ENCODE results near the gene PNPLA7.

PNPLA7 gene

DNA sequence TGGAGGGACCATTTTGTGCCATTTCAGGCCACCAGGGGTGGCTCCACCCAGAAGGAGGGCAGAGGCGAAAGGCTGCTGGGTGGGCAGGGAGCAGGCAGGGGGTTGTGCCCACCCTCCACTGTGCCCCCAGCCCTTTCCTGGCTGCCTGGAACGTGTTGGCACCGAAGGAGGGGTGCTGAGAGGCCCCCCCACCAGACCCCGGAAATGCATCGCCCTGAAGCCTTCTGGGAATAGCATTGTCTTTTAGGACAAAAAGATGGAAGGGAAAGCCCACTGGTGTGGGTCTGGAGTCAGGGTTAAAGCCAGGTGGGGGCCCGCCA lies 121.9 kb downstream of the PNPLA7 start:
- Histone ChIP-seq H3K4me1 (ENCODE audit: control insufficient read depth, insufficient read depth, low read length, poor library complexity, severe bottlenecking) (peaks cover 6% of the 10 kb centered on the region), H3K9me3 (ENCODE audit: control insufficient read depth, low read length) (no peaks in the 10 kb centered on the region), H3K4me3 (ENCODE audit: insufficient read depth, low read depth, low read length, poor library complexity, severe bottlenecking) (no peak overlapping the region), H3K27me3 (replicated peaks; ENCODE audit: control insufficient read depth, insufficient read depth, low read length, poor library complexity, severe bottlenecking) (no peaks in the 10 kb centered on the region), H3K36me3 (ENCODE audit: control insufficient read depth, insufficient read depth, low read length) (no peaks in the 10 kb centered on the region), H3K27ac (ENCODE audit: insufficient read depth, low read length, poor library complexity, severe bottlenecking) (no peak overlapping the region)
- DNase-seq = no peak

DNA sequence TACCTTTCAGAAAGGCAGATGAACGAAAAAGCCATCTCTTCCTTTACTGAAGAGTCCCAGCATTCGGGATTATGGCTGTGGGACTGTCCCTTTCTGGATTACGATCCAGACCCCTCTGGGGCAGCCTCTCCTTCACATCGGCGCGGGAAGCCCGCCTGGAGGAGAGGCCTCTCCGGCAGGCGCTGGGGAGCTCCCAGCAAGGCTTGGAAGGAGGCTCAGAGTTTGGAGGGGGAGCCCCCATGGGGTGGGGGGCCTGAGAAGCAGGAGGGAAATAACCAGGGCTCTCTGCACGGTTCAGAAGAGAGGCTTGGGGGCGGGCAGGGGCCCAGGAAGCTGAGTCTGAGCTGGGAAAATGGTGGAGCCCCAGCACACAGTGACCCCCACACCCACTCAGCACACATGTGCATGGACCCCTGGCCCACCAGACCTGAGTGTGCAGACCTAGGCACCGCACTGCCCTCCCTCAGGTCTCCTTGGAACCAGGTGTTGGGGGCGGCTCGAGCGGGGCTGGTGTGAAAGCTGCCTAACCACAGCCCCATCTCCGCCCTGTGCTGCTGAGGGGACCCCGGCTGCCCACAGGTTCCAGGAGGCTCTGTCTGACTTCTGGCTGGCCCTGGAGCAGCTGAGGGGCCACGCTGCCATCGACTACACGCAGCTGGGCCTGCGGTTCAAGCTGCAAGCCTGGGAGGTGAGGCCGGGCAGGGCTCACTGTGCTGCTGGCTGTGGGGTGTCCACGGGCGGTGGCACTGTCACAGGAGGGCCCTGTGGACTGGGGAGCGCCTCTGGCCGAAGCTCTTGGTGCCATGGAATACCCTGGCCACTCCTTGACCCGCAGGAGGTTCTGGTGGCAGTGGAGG lies 122.5 kb downstream of the PNPLA7 start:
- Histone ChIP-seq H3K4me3 (ENCODE audit: insufficient read depth, low read depth, low read length, poor library complexity, severe bottlenecking) (no peak overlapping the region), H3K36me3 (ENCODE audit: control insufficient read depth, insufficient read depth, low read length) (no peaks in the 10 kb centered on the region), H3K27ac (ENCODE audit: insufficient read depth, low read length, poor library complexity, severe bottlenecking) (no peak overlapping the region), H3K4me1 (ENCODE audit: control insufficient read depth, insufficient read depth, low read length, poor library complexity, severe bottlenecking) (peaks cover 6% of the 10 kb centered on the region), H3K27me3 (replicated peaks; ENCODE audit: control insufficient read depth, insufficient read depth, low read length, poor library complexity, severe bottlenecking) (no peaks in the 10 kb centered on the region), H3K9me3 (ENCODE audit: control insufficient read depth, low read length) (no peaks in the 10 kb centered on the region)
- no peak for DNase-seq

DNA sequence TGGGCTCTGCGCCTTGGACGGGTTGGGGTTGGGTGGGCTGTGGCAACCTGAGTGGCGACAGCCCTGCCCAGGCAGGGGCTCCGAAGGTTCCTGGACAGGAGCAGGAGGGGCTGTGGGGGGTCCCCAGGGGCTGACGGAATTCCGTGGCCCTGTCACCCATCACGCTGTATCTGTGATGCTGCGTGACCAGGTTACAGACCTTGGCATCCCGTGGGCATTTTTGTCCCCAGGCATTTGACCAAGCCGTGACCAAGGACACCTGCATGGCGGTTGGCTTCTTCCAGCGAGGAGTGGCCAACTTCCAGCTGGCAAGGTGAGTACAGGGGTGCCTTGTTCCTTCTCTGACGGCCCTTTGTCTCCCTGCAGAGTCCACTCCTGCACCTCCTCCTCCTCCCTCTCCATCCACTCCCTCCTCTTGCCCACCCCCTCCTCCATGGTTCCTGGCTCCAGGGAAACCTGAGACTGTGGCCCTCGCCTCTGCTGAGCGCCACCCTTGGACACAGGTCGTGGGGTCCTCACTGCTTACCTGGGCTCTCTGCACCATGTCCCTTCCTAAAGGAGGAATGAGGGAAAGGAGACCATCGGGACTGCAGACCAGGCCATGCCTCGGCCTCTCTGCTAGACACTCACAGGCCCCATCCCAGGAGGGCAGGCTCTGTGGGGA lies 124.1 kb downstream of the PNPLA7 start:
- Histone ChIP-seq H3K27ac (ENCODE audit: insufficient read depth, low read length, poor library complexity, severe bottlenecking) (no peak overlapping the region), H3K9me3 (ENCODE audit: control insufficient read depth, low read length) (no peaks in the 10 kb centered on the region), H3K4me3 (ENCODE audit: insufficient read depth, low read depth, low read length, poor library complexity, severe bottlenecking) (no peak overlapping the region), H3K36me3 (ENCODE audit: control insufficient read depth, insufficient read depth, low read length) (no peaks in the 10 kb centered on the region), H3K27me3 (replicated peaks; ENCODE audit: control insufficient read depth, insufficient read depth, low read length, poor library complexity, severe bottlenecking) (no peaks in the 10 kb centered on the region), H3K4me1 (ENCODE audit: control insufficient read depth, insufficient read depth, low read length, poor library complexity, severe bottlenecking) (peaks cover 12% of the 10 kb centered on the region)
- no peak for DNase-seq

DNA sequence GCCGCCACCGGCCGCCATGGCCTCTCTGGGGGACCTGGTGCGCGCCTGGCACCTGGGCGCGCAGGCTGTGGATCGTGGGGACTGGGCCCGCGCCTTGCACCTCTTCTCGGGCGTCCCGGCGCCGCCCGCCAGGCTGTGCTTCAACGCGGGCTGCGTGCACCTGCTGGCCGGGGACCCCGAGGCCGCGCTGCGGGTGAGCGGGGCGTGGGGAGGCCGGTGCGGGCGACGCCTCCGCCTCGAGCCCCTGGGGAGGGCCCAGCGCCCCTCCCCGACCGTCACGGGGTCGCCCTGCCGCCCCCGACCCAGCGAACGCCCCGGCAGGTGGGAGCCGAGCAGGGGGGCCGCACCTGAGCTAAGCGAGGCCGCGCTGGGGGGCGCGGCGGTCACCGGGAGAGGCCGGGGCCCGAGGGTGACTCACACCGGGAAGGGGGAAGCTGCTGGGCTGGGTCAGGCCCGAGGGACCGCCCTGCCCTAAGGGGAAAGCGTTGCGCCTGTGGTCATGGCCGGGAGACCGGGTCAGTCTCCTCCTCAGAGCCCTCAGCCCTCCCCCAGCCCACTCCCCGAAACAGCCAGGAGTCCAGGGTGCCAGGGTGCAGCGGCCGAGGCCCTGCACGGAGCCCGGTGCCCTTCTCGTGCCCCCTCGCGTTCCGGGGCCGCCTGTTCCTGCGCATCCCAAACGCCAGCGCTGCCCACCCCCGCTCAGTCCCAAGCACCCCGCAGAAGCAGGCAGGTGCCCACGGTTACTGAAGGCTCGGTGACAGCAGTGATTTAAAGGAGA lies 126.5 kb downstream of the PNPLA7 start:
- H3K9me3 ChIP-seq (ENCODE audit: control insufficient read depth, low read length) = no peaks in the 10 kb centered on the region
- DNase-seq = no peak
- peak overlapping the region; percentile 39 for H3K4me3 ChIP-seq (ENCODE audit: insufficient read depth, low read depth, low read length, poor library complexity, severe bottlenecking)

GRCh38 chr9:137422604-137423513 lies 127.3 kb downstream of the PNPLA7 start, which contains the start of the genes EXD3 and NOXA1:
EXD3 (minus strand) TSS chr9:137423162; CDS start chr9:137395357, 27,805 bp downstream.
NOXA1 (plus strand) TSS chr9:137423393; CDS start chr9:137423530, 137 bp downstream.
- peak; percentile 86 to 92 (median 91) for DNase-seq
- peak within 1 kb of the TSS; percentile 51 for H3K27ac ChIP-seq (ENCODE audit: insufficient read depth, low read length, poor library complexity, severe bottlenecking)
- H3K4me3 ChIP-seq (ENCODE audit: insufficient read depth, low read depth, low read length, poor library complexity, severe bottlenecking) = peak within 1 kb of the TSS; percentile 57
- peaks cover 12% of the 10 kb centered on the region for H3K4me1 ChIP-seq (ENCODE audit: control insufficient read depth, insufficient read depth, low read length, poor library complexity, severe bottlenecking)
- no peaks in the 10 kb centered on the region for H3K27me3 ChIP-seq (replicated peaks; ENCODE audit: control insufficient read depth, insufficient read depth, low read length, poor library complexity, severe bottlenecking)
- H3K36me3 ChIP-seq (ENCODE audit: control insufficient read depth, insufficient read depth, low read length) = no peaks in the 10 kb centered on the region
- no peaks in the 10 kb centered on the region for H3K9me3 ChIP-seq (ENCODE audit: control insufficient read depth, low read length)

More for the DNA sequence above, 126.5 kb downstream of the PNPLA7 start:
- Histone ChIP-seq H3K36me3 (ENCODE audit: control insufficient read depth, insufficient read depth, low read length) (no peaks in the 10 kb centered on the region), H3K27ac (ENCODE audit: insufficient read depth, low read length, poor library complexity, severe bottlenecking) (peak overlapping the region; percentile 51), H3K27me3 (replicated peaks; ENCODE audit: control insufficient read depth, insufficient read depth, low read length, poor library complexity, severe bottlenecking) (no peaks in the 10 kb centered on the region), H3K4me1 (ENCODE audit: control insufficient read depth, insufficient read depth, low read length, poor library complexity, severe bottlenecking) (peaks cover 12% of the 10 kb centered on the region)

- H3K4me3 ChIP-seq (ENCODE audit: insufficient read depth, low read depth, low read length, poor library complexity, severe bottlenecking) = peak overlapping the region; percentile 57
- no peaks in the 10 kb centered on the region for H3K27me3 ChIP-seq (replicated peaks; ENCODE audit: control insufficient read depth, insufficient read depth, low read length, poor library complexity, severe bottlenecking)
- peaks cover 12% of the 10 kb centered on the region for H3K4me1 ChIP-seq (ENCODE audit: control insufficient read depth, insufficient read depth, low read length, poor library complexity, severe bottlenecking)
- no peak overlapping the region for H3K27ac ChIP-seq (ENCODE audit: insufficient read depth, low read length, poor library complexity, severe bottlenecking)
- DNase-seq = no peak
- H3K9me3 ChIP-seq (ENCODE audit: control insufficient read depth, low read length) = no peaks in the 10 kb centered on the region
- H3K36me3 ChIP-seq (ENCODE audit: control insufficient read depth, insufficient read depth, low read length) = no peaks in the 10 kb centered on the region
These were observed 128.2 kb downstream of the PNPLA7 start for GRCh38 chr9:137421838-137422603.

DNA sequence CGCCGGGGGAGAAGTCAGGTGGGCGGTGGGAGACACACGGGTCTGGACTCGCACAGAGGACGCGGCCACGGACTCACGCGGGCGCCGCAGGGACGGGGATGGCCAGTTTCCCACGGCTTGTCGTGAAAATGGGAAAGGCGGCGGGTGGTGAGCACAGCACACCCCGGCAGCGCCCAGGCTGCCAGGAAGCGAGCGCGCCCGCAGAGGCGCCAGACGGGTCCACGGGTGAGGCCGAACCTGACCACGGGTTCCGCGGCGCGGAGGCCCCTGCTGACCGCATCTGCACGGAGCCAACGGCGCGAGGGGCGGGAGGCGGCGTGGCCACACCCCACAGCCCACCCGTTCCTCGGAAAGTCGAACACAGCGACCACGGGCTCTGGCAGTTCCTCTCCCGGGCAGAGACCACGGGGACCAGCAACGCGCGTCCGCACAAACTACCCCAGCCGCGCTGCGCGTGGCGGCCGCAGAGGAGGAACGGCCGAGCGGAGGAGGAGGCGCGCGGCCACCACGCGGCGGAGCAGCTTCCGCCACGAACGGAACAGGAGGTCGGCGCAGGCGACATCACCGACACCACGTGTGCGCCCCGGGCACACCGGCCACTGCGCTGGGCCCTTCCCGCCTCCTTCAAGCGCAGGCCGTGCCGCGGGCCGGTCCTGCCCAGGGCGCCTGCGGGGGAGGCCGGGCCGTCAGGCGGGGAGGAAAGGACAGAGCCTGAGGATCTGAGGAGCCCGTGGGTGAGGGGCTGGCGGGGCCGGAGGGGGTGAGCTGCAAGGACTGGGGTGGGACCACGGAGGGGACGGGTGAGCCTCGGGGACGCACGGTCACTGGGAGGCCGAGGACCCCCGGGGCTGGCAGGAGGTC lies 132.8 kb downstream of the PNPLA7 start:
- Histone ChIP-seq H3K9me3 (ENCODE audit: control insufficient read depth, low read length) (no peaks in the 10 kb centered on the region), H3K36me3 (ENCODE audit: control insufficient read depth, insufficient read depth, low read length) (no peaks in the 10 kb centered on the region), H3K27ac (ENCODE audit: insufficient read depth, low read length, poor library complexity, severe bottlenecking) (no peak overlapping the region), H3K4me1 (ENCODE audit: control insufficient read depth, insufficient read depth, low read length, poor library complexity, severe bottlenecking) (peaks cover 6% of the 10 kb centered on the region), H3K4me3 (ENCODE audit: insufficient read depth, low read depth, low read length, poor library complexity, severe bottlenecking) (peak overlapping the region; percentile 42), H3K27me3 (replicated peaks; ENCODE audit: control insufficient read depth, insufficient read depth, low read length, poor library complexity, severe bottlenecking) (no peaks in the 10 kb centered on the region)
- no peak for DNase-seq

- Histone ChIP-seq H3K36me3 (ENCODE audit: control insufficient read depth, insufficient read depth, low read length) (no peaks in the 10 kb centered on the region), H3K27me3 (replicated peaks; ENCODE audit: control insufficient read depth, insufficient read depth, low read length, poor library complexity, severe bottlenecking) (no peaks in the 10 kb centered on the region), H3K9me3 (ENCODE audit: control insufficient read depth, low read length) (no peaks in the 10 kb centered on the region), H3K4me3 (ENCODE audit: insufficient read depth, low read depth, low read length, poor library complexity, severe bottlenecking) (no peak overlapping the region), H3K27ac (ENCODE audit: insufficient read depth, low read length, poor library complexity, severe bottlenecking) (no peak overlapping the region), H3K4me1 (ENCODE audit: control insufficient read depth, insufficient read depth, low read length, poor library complexity, severe bottlenecking) (peaks cover 4% of the 10 kb centered on the region)
- DNase-seq = no peak
These were observed 133.5 kb downstream of the PNPLA7 start for GRCh38 chr9:137416563-137417151.
